ENCODE measurements around the gene SMIM20. TPM values are rescaled to one million over a fixed set of nuclear protein-coding genes. Genes with fewer than 3 reads are reported as not detected.

SMIM20 gene
- 23.5 and 39.0 TPM in 2 replicates for total RNA-seq

DNA sequence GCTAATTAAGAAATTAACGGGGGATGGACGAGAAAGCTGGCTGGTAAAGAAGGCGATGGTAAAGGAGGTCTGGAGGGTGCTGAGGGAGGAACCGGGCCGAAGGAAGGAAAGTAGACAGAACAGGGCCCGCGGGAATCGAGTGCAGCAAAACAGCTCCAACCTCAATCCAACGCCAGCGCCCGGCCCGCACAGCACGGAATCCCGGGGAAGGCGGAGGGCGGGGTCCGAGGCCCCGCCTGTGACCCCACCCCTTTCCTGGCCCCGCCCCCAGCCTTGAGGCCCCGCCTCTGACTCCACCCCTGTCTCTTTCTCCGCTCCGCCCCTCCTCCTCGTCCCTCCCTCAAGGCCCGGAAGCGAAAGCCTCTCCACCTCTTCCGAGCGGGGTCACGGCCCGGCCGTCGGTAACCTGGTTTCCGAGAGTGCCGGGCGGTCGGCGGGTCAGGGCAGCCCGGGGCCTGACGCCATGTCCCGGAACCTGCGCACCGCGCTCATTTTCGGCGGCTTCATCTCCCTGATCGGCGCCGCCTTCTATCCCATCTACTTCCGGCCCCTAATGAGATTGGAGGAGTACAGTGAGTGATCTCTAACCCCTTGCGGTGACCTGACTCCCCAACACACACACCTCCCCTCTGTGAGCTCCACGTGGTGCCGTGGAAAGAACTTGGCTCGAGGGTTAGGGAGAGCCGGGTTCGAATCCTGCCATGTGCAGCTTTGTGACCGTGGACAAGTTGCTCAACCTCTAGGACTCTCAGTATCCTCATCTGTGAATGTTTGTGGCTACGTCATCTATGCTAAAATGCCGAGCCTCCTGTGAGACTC, at the start of gene SMIM20:
Gene SMIM20 (plus strand): TSS at position 370 of the 819 bp plus-strand sequence. CDS start 94 bp downstream, at position 464.

Other genes starting within 250 kb of the SMIM20 start
- 26.6 and 40.1 TPM in 2 replicates for gene SEL1L3, start 51.2 kb upstream of the SMIM20 start, total RNA-seq

Data from uterine smooth muscle cell (primary cell).